Measurements from ENCODE around the gene PUM1. TPM values are rescaled to one million over a fixed set of nuclear protein-coding genes. Genes with fewer than 3 reads are reported as not detected.

Gene PUM1
- total RNA-seq: 67.8 and 79.1 TPM in 2 replicates

GRCh38 chr1:31065310-31066217, at the start of gene PUM1:
TSS of gene PUM1 (minus strand) at chr1:31065717. CDS start at chr1:31059566, 6,151 bp downstream.

DNA sequence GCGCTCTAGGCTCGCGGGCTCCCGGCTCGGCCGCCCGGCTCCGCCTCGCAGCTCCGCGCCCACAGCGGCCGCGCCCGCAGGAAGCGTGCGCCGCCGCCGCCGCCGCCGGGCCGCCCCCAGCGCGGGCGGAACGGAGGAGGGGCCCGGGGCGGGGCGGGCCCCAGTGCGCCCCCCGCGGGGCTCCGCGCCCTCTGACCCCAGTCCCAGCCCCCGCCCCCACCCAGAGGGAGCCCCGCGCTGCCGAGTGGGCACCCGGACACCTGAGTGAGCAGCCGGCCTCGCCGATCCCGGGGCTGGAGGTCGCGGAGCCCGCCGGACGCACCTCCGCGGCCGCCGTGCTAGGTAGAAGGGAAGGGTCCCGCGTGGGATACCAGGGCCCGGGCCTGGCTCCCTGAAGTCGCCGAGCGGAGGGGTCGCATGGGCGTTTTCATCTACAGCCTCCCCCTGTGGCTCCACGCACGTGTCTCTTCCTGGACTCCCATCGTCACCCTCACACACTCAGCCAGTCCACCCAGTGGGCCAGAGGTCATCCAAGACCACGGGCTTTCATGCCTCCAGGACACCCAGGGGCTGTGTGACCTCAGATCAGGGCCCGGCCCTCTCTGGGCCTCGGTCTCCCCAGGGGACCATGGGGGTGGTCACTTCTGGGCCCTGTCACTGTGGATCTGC, 156.7 kb downstream of the PUM1 start, which contains the start of gene SDC3:
TSS of gene SDC3 (minus strand) at position 63 of the 669 bp plus-strand sequence. CDS start 172 bp downstream, outside the sequence.

Other genes with a start within 250 kb of the PUM1 start
- 52.0 and 72.0 TPM in 2 replicates for gene SDC3, start 157.0 kb downstream of the PUM1 start, total RNA-seq
- gene NKAIN1, start 174.2 kb upstream of the PUM1 start, total RNA-seq: 0.76 and 2.4 TPM in 2 replicates
- 52.9 and 113 TPM in 2 replicates for gene SNRNP40, start 231.1 kb upstream of the PUM1 start, total RNA-seq
- gene ZCCHC17, start 231.3 kb upstream of the PUM1 start, total RNA-seq: 16.6 and 17.9 TPM in 2 replicates